Measurements from ENCODE around the gene RPS6KA2.

The RPS6KA2 gene

GRCh38 chr6:166589786-166590574 is 37.1 kb downstream of the RPS6KA2 start:
- Histone ChIP-seq H4K8ac (ENCODE audit: low read depth, low read length) (no peak overlapping the region), H3K9ac (ENCODE audit: low read length) (no peak overlapping the region), H3K4ac (ENCODE audit: low read depth, low read length) (no peak overlapping the region), H2AFZ (ENCODE audit: insufficient read depth, low read length, poor library complexity) (no peak overlapping the region), H3K14ac (ENCODE audit: low read length) (no peak overlapping the region), H2AK5ac (ENCODE audit: low read length) (no peak overlapping the region), H3K79me1 (ENCODE audit: low read length) (no peaks in the 10 kb centered on the region), H3K4me1 (ENCODE audit: control insufficient read depth in 1 of 2, insufficient read depth in 2 of 2, low read length in 2 of 2) (peaks cover 0 to 9% of the 10 kb centered on the region in 2 experiments), H4K12ac (ENCODE audit: low read depth, low read length) (no peak overlapping the region), H3K36me3 (ENCODE audit: control insufficient read depth in 1 of 2, insufficient read depth in 2 of 2, low read length in 2 of 2) (no peaks in the 10 kb centered on the region), H3K27ac (ENCODE audit: low read depth, low read length) (no peak overlapping the region), H3K9me3 (ENCODE audit: insufficient read depth, low read depth, low read length) (no peaks in the 10 kb centered on the region), H2BK5ac (ENCODE audit: low read depth, low read length, poor library complexity) (no peak overlapping the region), H3K27me3 (ENCODE audit: insufficient read depth, low read length) (no peaks in the 10 kb centered on the region), H3K79me2 (ENCODE audit: control insufficient read depth, insufficient read depth, low read length, poor library complexity) (no peaks in the 10 kb centered on the region), H3K18ac (ENCODE audit: low read length) (no peak overlapping the region), H3K4me2 (ENCODE audit: low read length) (no peak overlapping the region), H4K91ac (ENCODE audit: low read depth, low read length) (no peak overlapping the region), H2BK120ac (ENCODE audit: insufficient read depth, low read length, poor library complexity) (no peak overlapping the region), H2BK12ac (ENCODE audit: low read length) (no peak overlapping the region), H3K23ac (ENCODE audit: low read length) (no peak overlapping the region), H3K4me3 (ENCODE audit: low read depth, low read length) (no peak overlapping the region)
- WGBS (ENCODE audit: extremely low coverage, insufficient coverage, insufficient read length) = no CpG with 5 or more reads among the region's 8 CpGs
- DNase-seq = no peak

GRCh38 chr6:166589337-166589731 is 37.7 kb downstream of the RPS6KA2 start:
- no peak overlapping the region for H3K4ac ChIP-seq (ENCODE audit: low read depth, low read length)
- no CpG with 5 or more reads among the region's 4 CpGs for WGBS (ENCODE audit: extremely low coverage, insufficient coverage, insufficient read length)
- no peaks in the 10 kb centered on the region for H3K9me3 ChIP-seq (ENCODE audit: insufficient read depth, low read depth, low read length)
- H2BK5ac ChIP-seq (ENCODE audit: low read depth, low read length, poor library complexity) = no peak overlapping the region
- H2AK5ac ChIP-seq (ENCODE audit: low read length) = no peak overlapping the region
- no peak overlapping the region for H2BK12ac ChIP-seq (ENCODE audit: low read length)
- no peak overlapping the region for H3K4me2 ChIP-seq (ENCODE audit: low read length)
- H3K18ac ChIP-seq (ENCODE audit: low read length) = no peak overlapping the region
- no peak overlapping the region for H4K8ac ChIP-seq (ENCODE audit: low read depth, low read length)
- H3K4me1 ChIP-seq (ENCODE audit: control insufficient read depth in 1 of 2, insufficient read depth in 2 of 2, low read length in 2 of 2) = peaks cover 0 to 8% of the 10 kb centered on the region in 2 experiments
- H3K27me3 ChIP-seq (ENCODE audit: insufficient read depth, low read length) = no peaks in the 10 kb centered on the region
- H3K14ac ChIP-seq (ENCODE audit: low read length) = no peak overlapping the region
- H3K23ac ChIP-seq (ENCODE audit: low read length) = no peak overlapping the region
- H3K9ac ChIP-seq (ENCODE audit: low read length) = no peak overlapping the region
- no peak overlapping the region for H2AFZ ChIP-seq (ENCODE audit: insufficient read depth, low read length, poor library complexity)
- no peaks in the 10 kb centered on the region for H3K79me1 ChIP-seq (ENCODE audit: low read length)
- no peak overlapping the region for H2BK120ac ChIP-seq (ENCODE audit: insufficient read depth, low read length, poor library complexity)
- H3K27ac ChIP-seq (ENCODE audit: low read depth, low read length) = no peak overlapping the region
- no peaks in the 10 kb centered on the region for H3K79me2 ChIP-seq (ENCODE audit: control insufficient read depth, insufficient read depth, low read length, poor library complexity)
- H3K36me3 ChIP-seq (ENCODE audit: control insufficient read depth in 1 of 2, insufficient read depth in 2 of 2, low read length in 2 of 2) = no peaks in the 10 kb centered on the region
- no peak for DNase-seq
- H3K4me3 ChIP-seq (ENCODE audit: low read depth, low read length) = no peak overlapping the region
- H4K91ac ChIP-seq (ENCODE audit: low read depth, low read length) = no peak overlapping the region
- H4K12ac ChIP-seq (ENCODE audit: low read depth, low read length) = no peak overlapping the region

GRCh38 chr6:166588691-166589336 is 38.2 kb downstream of the RPS6KA2 start:
- Histone ChIP-seq H3K9ac (ENCODE audit: low read length) (no peak overlapping the region), H2BK12ac (ENCODE audit: low read length) (no peak overlapping the region), H3K27me3 (ENCODE audit: insufficient read depth, low read length) (no peaks in the 10 kb centered on the region), H3K79me2 (ENCODE audit: control insufficient read depth, insufficient read depth, low read length, poor library complexity) (no peaks in the 10 kb centered on the region), H3K14ac (ENCODE audit: low read length) (no peak overlapping the region), H3K9me3 (ENCODE audit: insufficient read depth, low read depth, low read length) (no peaks in the 10 kb centered on the region), H3K36me3 (ENCODE audit: control insufficient read depth in 1 of 2, insufficient read depth in 2 of 2, low read length in 2 of 2) (no peaks in the 10 kb centered on the region), H3K23ac (ENCODE audit: low read length) (no peak overlapping the region), H3K4me3 (ENCODE audit: low read depth, low read length) (no peak overlapping the region), H3K4me1 (ENCODE audit: control insufficient read depth in 1 of 2, insufficient read depth in 2 of 2, low read length in 2 of 2) (peaks cover 0 to 10% of the 10 kb centered on the region in 2 experiments), H2BK120ac (ENCODE audit: insufficient read depth, low read length, poor library complexity) (no peak overlapping the region), H4K8ac (ENCODE audit: low read depth, low read length) (no peak overlapping the region), H2AFZ (ENCODE audit: insufficient read depth, low read length, poor library complexity) (no peak overlapping the region), H3K79me1 (ENCODE audit: low read length) (no peaks in the 10 kb centered on the region), H4K91ac (ENCODE audit: low read depth, low read length) (no peak overlapping the region), H3K27ac (ENCODE audit: low read depth, low read length) (no peak overlapping the region), H3K4me2 (ENCODE audit: low read length) (no peak overlapping the region), H4K12ac (ENCODE audit: low read depth, low read length) (no peak overlapping the region), H3K18ac (ENCODE audit: low read length) (no peak overlapping the region), H3K4ac (ENCODE audit: low read depth, low read length) (no peak overlapping the region), H2BK5ac (ENCODE audit: low read depth, low read length, poor library complexity) (no peak overlapping the region), H2AK5ac (ENCODE audit: low read length) (no peak overlapping the region)
- WGBS (ENCODE audit: extremely low coverage, insufficient coverage, insufficient read length) = no CpG with 5 or more reads among the region's 11 CpGs
- DNase-seq = no peak

GRCh38 chr6:166587631-166588413 is 39.2 kb downstream of the RPS6KA2 start:
- WGBS (ENCODE audit: extremely low coverage, insufficient coverage, insufficient read length) = no CpG with 5 or more reads among the region's 10 CpGs
- Histone ChIP-seq H2BK120ac (ENCODE audit: insufficient read depth, low read length, poor library complexity) (no peak overlapping the region), H3K9ac (ENCODE audit: low read length) (no peak overlapping the region), H4K91ac (ENCODE audit: low read depth, low read length) (no peak overlapping the region), H3K27me3 (ENCODE audit: insufficient read depth, low read length) (no peaks in the 10 kb centered on the region), H3K18ac (ENCODE audit: low read length) (no peak overlapping the region), H4K8ac (ENCODE audit: low read depth, low read length) (no peak overlapping the region), H3K79me2 (ENCODE audit: control insufficient read depth, insufficient read depth, low read length, poor library complexity) (no peaks in the 10 kb centered on the region), H3K9me3 (ENCODE audit: insufficient read depth, low read depth, low read length) (no peaks in the 10 kb centered on the region), H2AFZ (ENCODE audit: insufficient read depth, low read length, poor library complexity) (no peak overlapping the region), H3K14ac (ENCODE audit: low read length) (no peak overlapping the region), H2AK5ac (ENCODE audit: low read length) (no peak overlapping the region), H3K4me1 (ENCODE audit: control insufficient read depth in 1 of 2, insufficient read depth in 2 of 2, low read length in 2 of 2) (peaks cover 0 to 13% of the 10 kb centered on the region in 2 experiments), H3K23ac (ENCODE audit: low read length) (no peak overlapping the region), H3K4me2 (ENCODE audit: low read length) (no peak overlapping the region), H2BK5ac (ENCODE audit: low read depth, low read length, poor library complexity) (no peak overlapping the region), H3K36me3 (ENCODE audit: control insufficient read depth in 1 of 2, insufficient read depth in 2 of 2, low read length in 2 of 2) (no peaks in the 10 kb centered on the region), H3K27ac (ENCODE audit: low read depth, low read length) (no peak overlapping the region), H3K4me3 (ENCODE audit: low read depth, low read length) (no peak overlapping the region), H2BK12ac (ENCODE audit: low read length) (no peak overlapping the region), H3K79me1 (ENCODE audit: low read length) (no peaks in the 10 kb centered on the region), H3K4ac (ENCODE audit: low read depth, low read length) (no peak overlapping the region), H4K12ac (ENCODE audit: low read depth, low read length) (no peak overlapping the region)
- no peak for DNase-seq
